ENCODE data around the gene SLC16A10. TPM values are rescaled to one million over a fixed set of nuclear protein-coding genes. Genes with fewer than 3 reads are reported as not detected.
"Not testable (repeated sequence)": the region's sequence is repeated elsewhere in the genome, so short reads cannot be mapped to it uniquely, and the experiment has no call there.

Gene SLC16A10
- total and polyA plus RNA-seq, 3 experiments from 2014 or later, result 2.2 to 3.5 (median 3.3) TPM

DNA sequence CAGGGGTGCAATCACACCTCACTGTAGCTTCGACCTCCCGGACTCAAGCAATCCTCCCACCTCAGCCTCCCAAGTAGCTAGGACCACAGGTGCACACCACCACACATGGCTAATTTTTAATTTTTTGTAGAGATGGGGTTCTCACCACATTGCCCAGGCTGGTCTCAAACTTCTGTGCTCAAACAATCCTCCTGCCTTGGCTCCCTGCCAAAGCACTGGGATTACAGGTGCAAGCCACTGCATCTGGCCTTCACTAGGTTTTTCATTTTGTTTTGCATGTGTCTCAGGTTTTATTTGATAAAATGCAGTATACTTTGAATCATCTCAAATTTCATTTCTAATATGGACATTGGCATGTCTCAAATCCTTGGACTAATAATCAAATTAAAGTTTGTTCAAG, 98.7 kb downstream of the SLC16A10 start:
- no peaks in the 10 kb centered on the region for H3K4me1 ChIP-seq (ENCODE audit: insufficient read depth, low read length)
- H3K27ac ChIP-seq (ENCODE audit: low read depth, low read length), result no peak overlapping the region
- DNase-seq, result no peak
- Mint-ChIP-seq H3K27me3 (peaks cover 0 to 1% of the 10 kb centered on the region in 2 donors), H3K4me1 (no peaks in the 10 kb centered on the region), H3K9me3 (no peaks in the 10 kb centered on the region), H3K27ac (no peak overlapping the region), H3K36me3 (no peaks in the 10 kb centered on the region), H3K4me3 (no peak overlapping the region)
- no peaks in the 10 kb centered on the region for H3K9me3 ChIP-seq (ENCODE audit: low read length)
- H3K36me3 ChIP-seq (ENCODE audit: insufficient read depth, low read length), result no peaks in the 10 kb centered on the region
- H3K4me3 ChIP-seq (ENCODE audit: low read length), result no peak overlapping the region
- ChIA-PET POLR2A (no interaction called here), CTCF (interaction anchor here (1.2 kb wide), 1 partner anchor 24 kb away, joined by 4 read pairs; no protein-coding TSS in a partner anchor)
- no peaks in the 10 kb centered on the region for H3K27me3 ChIP-seq (ENCODE audit: insufficient read depth, low read length, poor library complexity, severe bottlenecking)

DNA sequence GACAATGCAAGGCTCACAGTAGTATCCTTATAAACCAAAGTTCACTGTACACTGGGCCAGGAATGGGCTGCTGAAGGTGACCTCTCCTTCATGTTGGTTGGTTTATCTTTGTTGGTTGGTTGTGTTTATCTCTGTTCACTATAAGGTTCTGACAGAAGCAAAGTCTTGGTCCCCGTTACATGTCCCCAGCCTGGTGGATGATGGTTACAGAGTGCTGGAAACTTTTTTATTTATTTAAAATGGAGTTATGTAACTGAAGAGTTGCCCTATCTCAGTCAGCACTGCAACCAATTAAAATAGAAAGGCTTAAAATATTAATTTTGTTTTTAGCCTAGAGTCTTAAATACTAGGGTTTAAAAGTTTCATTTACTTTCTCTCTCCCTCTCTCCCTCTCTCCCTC, 100.6 kb downstream of the SLC16A10 start:
- Mint-ChIP-seq H3K9me3 (peaks cover 0 to 4% (median 0%) of the 10 kb centered on the region in 5 donors), H3K27ac (no peak overlapping the region), H3K36me3 (peaks cover 0 to 5% (median 0%) of the 10 kb centered on the region in 3 donors), H3K4me3 (no peak overlapping the region), H3K4me1 (no peaks in the 10 kb centered on the region), H3K27me3 (peaks cover 0 to 1% of the 10 kb centered on the region in 2 donors)
- no peaks in the 10 kb centered on the region for H3K27me3 ChIP-seq (ENCODE audit: insufficient read depth, low read length, poor library complexity, severe bottlenecking)
- ChIA-PET CTCF (interaction anchor here (0.9 kb wide), 1 partner anchor 22 kb away, joined by 3 read pairs; no protein-coding TSS in a partner anchor), POLR2A (no interaction called here)
- no peaks in the 10 kb centered on the region for H3K9me3 ChIP-seq (ENCODE audit: low read length)
- no peak overlapping the region for H3K27ac ChIP-seq (ENCODE audit: low read depth, low read length)
- no peak for DNase-seq
- no peak overlapping the region for H3K4me3 ChIP-seq (ENCODE audit: low read length)
- no peaks in the 10 kb centered on the region for H3K36me3 ChIP-seq (ENCODE audit: insufficient read depth, low read length)
- no peaks in the 10 kb centered on the region for H3K4me1 ChIP-seq (ENCODE audit: insufficient read depth, low read length)

DNA sequence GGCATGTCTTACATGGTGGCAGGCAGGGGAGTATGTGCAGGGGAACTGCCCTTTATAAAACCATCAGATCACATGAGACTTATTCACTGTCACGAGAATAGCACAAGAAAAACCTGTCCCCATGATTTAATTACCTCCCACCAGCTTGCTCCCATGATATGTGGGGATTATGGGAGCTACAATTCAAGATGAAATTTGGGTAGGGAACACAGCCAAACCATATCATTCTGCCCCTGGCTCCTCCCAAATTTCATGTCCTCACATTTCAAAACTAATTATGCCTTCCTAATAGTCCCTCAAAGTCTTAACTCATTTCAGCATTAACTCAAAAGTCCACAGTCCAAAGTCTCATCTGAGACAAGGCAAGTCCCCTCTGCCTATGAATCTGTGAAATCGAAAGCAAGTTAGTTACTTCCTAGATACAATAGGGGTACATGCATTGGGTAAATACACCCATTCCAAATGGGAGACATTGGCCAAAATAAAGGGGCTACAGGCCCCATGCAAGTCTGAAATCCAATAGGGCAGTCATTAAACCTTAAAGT, 102.4 kb downstream of the SLC16A10 start:
- H3K9me3 Mint-ChIP-seq; H3K9me3 ChIP-seq (ENCODE audit: low read length); H3K4me1 ChIP-seq (ENCODE audit: insufficient read depth, low read length); H3K27ac Mint-ChIP-seq; H3K36me3 ChIP-seq (ENCODE audit: insufficient read depth, low read length); H3K27me3 ChIP-seq (ENCODE audit: insufficient read depth, low read length, poor library complexity, severe bottlenecking); H3K4me1 Mint-ChIP-seq; H3K4me3 ChIP-seq (ENCODE audit: low read length); H3K27ac ChIP-seq (ENCODE audit: low read depth, low read length); H3K4me3 Mint-ChIP-seq; H3K36me3 Mint-ChIP-seq; CTCF ChIA-PET; DNase-seq; POLR2A ChIA-PET; H3K27me3 Mint-ChIP-seq: not testable (repeated sequence)

DNA sequence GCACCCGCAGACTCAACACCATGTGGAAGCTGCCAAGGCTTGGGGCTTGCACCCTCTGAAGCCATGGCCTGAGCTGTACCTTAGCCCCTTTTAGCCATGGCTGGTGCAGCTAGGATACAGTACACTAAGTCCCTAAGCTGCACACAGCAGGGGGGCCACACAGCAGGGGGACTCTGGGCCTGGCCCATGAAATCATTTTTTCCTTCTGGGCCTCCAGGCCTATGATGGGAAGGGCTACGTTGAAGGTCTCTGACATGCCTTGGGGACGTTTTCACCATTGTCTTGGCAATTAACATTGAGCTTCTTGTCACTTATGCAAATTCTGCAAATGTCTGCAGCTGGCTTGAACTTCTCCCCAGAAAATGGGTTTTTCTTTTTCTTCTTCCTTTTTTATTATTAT, 103.3 kb downstream of the SLC16A10 start:
- peaks cover 0 to 9% (median 0%) of the 10 kb centered on the region in 3 donors for H3K36me3 Mint-ChIP-seq
- Histone ChIP-seq H3K27ac (ENCODE audit: low read depth, low read length) (no peak overlapping the region), H3K36me3 (ENCODE audit: insufficient read depth, low read length) (no peaks in the 10 kb centered on the region), H3K4me1 (ENCODE audit: insufficient read depth, low read length) (no peaks in the 10 kb centered on the region), H3K27me3 (ENCODE audit: insufficient read depth, low read length, poor library complexity, severe bottlenecking) (no peaks in the 10 kb centered on the region), H3K4me3 (ENCODE audit: low read length) (no peak overlapping the region), H3K9me3 (ENCODE audit: low read length) (no peaks in the 10 kb centered on the region)
- no peak overlapping the region for H3K4me3 Mint-ChIP-seq
- peaks cover 0 to 4% (median 0%) of the 10 kb centered on the region in 5 donors for H3K9me3 Mint-ChIP-seq
- peaks cover 4 to 8% of the 10 kb centered on the region in 2 donors for H3K27me3 Mint-ChIP-seq
- ChIA-PET CTCF (no interaction called here), POLR2A (no interaction called here)
- H3K4me1 Mint-ChIP-seq, result no peaks in the 10 kb centered on the region
- H3K27ac Mint-ChIP-seq, result no peak overlapping the region
- no peak for DNase-seq

DNA sequence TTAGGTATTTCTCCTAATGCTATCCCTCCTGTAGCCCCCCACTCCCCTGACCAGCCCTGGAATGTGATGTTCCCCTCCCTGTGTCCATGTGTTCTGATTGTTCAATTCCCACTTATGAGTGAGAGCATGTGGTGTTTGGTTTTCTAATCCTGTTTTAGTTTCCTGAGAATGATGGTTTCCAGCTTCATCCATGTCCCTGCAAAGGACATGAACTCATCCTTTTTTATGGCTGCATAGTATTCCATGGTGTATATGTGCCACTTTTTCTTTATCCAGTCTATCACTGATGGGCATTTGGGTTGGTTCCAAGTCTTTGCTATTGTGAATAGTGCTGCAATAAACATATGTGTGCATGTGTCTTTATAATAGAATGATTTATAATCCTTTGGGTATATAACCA, 103.8 kb downstream of the SLC16A10 start:
- H3K27ac Mint-ChIP-seq; H3K4me1 ChIP-seq (ENCODE audit: insufficient read depth, low read length); H3K27me3 ChIP-seq (ENCODE audit: insufficient read depth, low read length, poor library complexity, severe bottlenecking); H3K36me3 ChIP-seq (ENCODE audit: insufficient read depth, low read length); H3K4me1 Mint-ChIP-seq; CTCF ChIA-PET; H3K9me3 ChIP-seq (ENCODE audit: low read length); DNase-seq; H3K9me3 Mint-ChIP-seq; H3K27ac ChIP-seq (ENCODE audit: low read depth, low read length); POLR2A ChIA-PET; H3K36me3 Mint-ChIP-seq; H3K27me3 Mint-ChIP-seq; H3K4me3 Mint-ChIP-seq; H3K4me3 ChIP-seq (ENCODE audit: low read length): not testable (repeated sequence)

DNA sequence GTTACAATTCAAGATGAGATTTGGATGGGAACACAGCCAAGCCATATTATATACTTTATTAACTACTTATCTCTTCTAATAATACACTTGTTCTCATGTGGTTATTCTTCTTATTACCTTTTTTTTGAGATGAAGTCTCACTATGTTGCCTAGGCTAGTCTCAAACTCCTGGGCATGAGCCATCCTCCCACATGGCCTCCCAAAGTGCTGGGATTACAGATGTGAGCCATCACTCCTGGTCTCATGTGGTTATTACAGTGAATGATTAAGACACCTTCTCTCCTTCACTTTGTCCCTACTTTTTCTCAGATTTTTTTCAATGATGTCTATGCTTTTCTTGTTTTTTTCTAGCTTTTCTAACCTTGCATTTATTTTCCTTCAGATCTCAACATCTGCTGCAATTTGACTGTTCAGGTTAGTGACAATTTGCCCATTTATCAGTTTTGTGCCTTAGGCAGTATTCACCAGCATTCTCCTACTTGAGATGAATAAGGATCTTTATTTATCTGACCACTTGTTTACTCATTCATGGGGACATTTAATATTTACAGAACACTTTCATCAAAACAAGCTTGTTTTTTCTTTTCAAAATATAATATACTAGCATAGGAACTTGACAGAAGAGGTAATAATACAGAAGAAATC, 105.7 kb downstream of the SLC16A10 start:
- H3K4me3 ChIP-seq (ENCODE audit: low read length), result no peak overlapping the region
- H3K4me3 Mint-ChIP-seq, result no peak overlapping the region
- no peak for DNase-seq
- POLR2A ChIA-PET, result no interaction called here
- H3K9me3 Mint-ChIP-seq, result peaks cover 0 to 4% (median 0%) of the 10 kb centered on the region in 5 donors
- H3K4me1 Mint-ChIP-seq, result no peaks in the 10 kb centered on the region
- H3K9me3 ChIP-seq (ENCODE audit: low read length), result no peaks in the 10 kb centered on the region
- H3K27me3 ChIP-seq (ENCODE audit: insufficient read depth, low read length, poor library complexity, severe bottlenecking), result no peaks in the 10 kb centered on the region
- CTCF ChIA-PET, result no interaction called here
- H3K27ac Mint-ChIP-seq, result no peak overlapping the region
- no peaks in the 10 kb centered on the region for H3K36me3 ChIP-seq (ENCODE audit: insufficient read depth, low read length)
- peaks cover 4 to 8% of the 10 kb centered on the region in 2 donors for H3K27me3 Mint-ChIP-seq
- H3K36me3 Mint-ChIP-seq, result peaks cover 0 to 9% (median 0%) of the 10 kb centered on the region in 3 donors
- H3K27ac ChIP-seq (ENCODE audit: low read depth, low read length), result no peak overlapping the region
- no peaks in the 10 kb centered on the region for H3K4me1 ChIP-seq (ENCODE audit: insufficient read depth, low read length)

DNA sequence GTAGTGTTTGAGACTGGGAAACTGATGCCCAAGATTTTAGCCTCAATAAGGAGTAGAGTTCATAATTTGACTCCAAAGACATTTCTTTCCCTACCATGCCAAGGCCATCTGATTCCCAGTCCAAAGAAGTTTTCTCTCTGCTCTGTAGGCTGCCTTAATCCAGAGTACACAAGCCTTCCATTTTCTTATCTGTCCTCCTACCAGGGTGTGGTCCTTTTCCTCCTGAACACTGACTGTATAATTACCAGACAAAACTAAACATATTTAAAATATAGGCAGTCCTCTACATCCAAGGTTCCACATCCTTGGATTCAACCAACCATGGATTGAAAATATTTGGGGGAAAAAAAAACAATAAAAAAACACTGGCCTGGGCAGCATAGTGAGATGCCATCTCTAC, 108.4 kb downstream of the SLC16A10 start:
- Mint-ChIP-seq H3K4me1 (peaks cover 0 to 6% (median 5%) of the 10 kb centered on the region in 3 donors), H3K9me3 (peaks cover 0 to 4% (median 0%) of the 10 kb centered on the region in 5 donors), H3K36me3 (peaks cover 0 to 9% (median 0%) of the 10 kb centered on the region in 3 donors), H3K27me3 (peaks cover 4 to 10% of the 10 kb centered on the region in 2 donors), H3K27ac (no peak overlapping the region), H3K4me3 (no peak overlapping the region)
- CTCF ChIA-PET, result no interaction called here
- DNase-seq, result no peak
- Histone ChIP-seq H3K27ac (ENCODE audit: low read depth, low read length) (no peak overlapping the region), H3K4me3 (ENCODE audit: low read length) (no peak overlapping the region), H3K9me3 (ENCODE audit: low read length) (no peaks in the 10 kb centered on the region), H3K4me1 (ENCODE audit: insufficient read depth, low read length) (no peaks in the 10 kb centered on the region), H3K36me3 (ENCODE audit: insufficient read depth, low read length) (no peaks in the 10 kb centered on the region), H3K27me3 (ENCODE audit: insufficient read depth, low read length, poor library complexity, severe bottlenecking) (no peaks in the 10 kb centered on the region)
- POLR2A ChIA-PET, result no interaction called here

DNA sequence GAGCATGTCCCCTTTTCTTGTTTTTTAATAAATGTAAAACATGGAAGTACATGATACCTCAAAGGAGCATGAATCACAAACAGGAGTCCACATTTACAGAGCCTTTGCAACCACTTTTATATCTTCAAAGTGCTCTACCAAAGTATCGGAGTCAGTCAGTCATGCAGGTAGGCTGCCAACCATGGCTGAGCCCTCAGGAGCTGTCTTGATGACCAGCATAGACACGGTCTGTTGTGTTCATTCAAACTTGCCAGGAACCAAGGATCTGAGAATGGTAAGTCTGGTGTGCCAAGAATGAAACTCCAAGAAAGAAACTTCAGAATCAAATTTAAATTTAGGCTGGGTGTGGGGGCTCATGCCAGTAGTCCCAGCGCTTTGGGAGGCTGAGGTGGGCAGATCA, 111.5 kb downstream of the SLC16A10 start:
- Histone ChIP-seq H3K4me3 (ENCODE audit: low read length) (no peak overlapping the region), H3K4me1 (ENCODE audit: insufficient read depth, low read length) (no peaks in the 10 kb centered on the region), H3K27me3 (ENCODE audit: insufficient read depth, low read length, poor library complexity, severe bottlenecking) (no peaks in the 10 kb centered on the region), H3K36me3 (ENCODE audit: insufficient read depth, low read length) (no peaks in the 10 kb centered on the region), H3K9me3 (ENCODE audit: low read length) (no peaks in the 10 kb centered on the region), H3K27ac (ENCODE audit: low read depth, low read length) (no peak overlapping the region)
- Mint-ChIP-seq H3K27me3 (peaks cover 0 to 6% of the 10 kb centered on the region in 2 donors), H3K27ac (peak overlapping the region in 1 of 8 donors; percentile 25), H3K36me3 (peaks cover 0 to 4% (median 0%) of the 10 kb centered on the region in 3 donors), H3K4me1 (peaks cover 0 to 12% (median 6%) of the 10 kb centered on the region in 3 donors), H3K9me3 (no peaks in the 10 kb centered on the region), H3K4me3 (no peak overlapping the region)
- no peak for DNase-seq
- POLR2A ChIA-PET, result no interaction called here
- CTCF ChIA-PET, result no interaction called here

Measured in CD8-positive, alpha-beta memory T cell (primary cell).